Mesenchymal stem cell (in vitro differentiated cells and primary cell): ENCODE data around the gene AIG1.

ENCODE experiments used
- DNase-seq: peaks from one replicate; pipeline ENCODE4 v3.0.0-alpha.2; 2013
- H2AFZ ChIP-seq: one replicate; pipeline ENCODE4 v1.6.1; 2013; ENCODE audit warnings: low read depth, mild to moderate bottlenecking, control low read depth, inconsistent platforms, low read length, moderate library complexity
- H2AK5ac ChIP-seq: 2 replicates; pipeline ENCODE4 v1.6.1; 2013; ENCODE audit warnings: low read length, moderate library complexity, mild to moderate bottlenecking, inconsistent platforms; ENCODE audit not compliant: severe bottlenecking
- H2BK120ac ChIP-seq: one replicate; pipeline ENCODE4 v1.6.1; 2013; ENCODE audit warnings: low read depth, mild to moderate bottlenecking, inconsistent platforms, low read length, moderate library complexity
- H2BK12ac ChIP-seq, 2 experiments: one replicate each; pipeline ENCODE4 v1.6.1; 2013; ENCODE audit warnings: inconsistent platforms in 2 of 2, low read length in 2 of 2, mild to moderate bottlenecking in 2 of 2, moderate library complexity in 2 of 2, control low read depth in 1 of 2
- H2BK15ac ChIP-seq: one replicate; pipeline ENCODE4 v1.6.1; 2013; ENCODE audit warnings: mild to moderate bottlenecking, low read depth, inconsistent platforms; ENCODE audit not compliant: poor library complexity, severe bottlenecking
- H2BK5ac ChIP-seq: 2 replicates; pipeline ENCODE4 v1.6.1; 2013; ENCODE audit warnings: low read depth, mild to moderate bottlenecking, low read length, control low read depth, inconsistent platforms; ENCODE audit not compliant: poor library complexity, severe bottlenecking
- H3K14ac ChIP-seq, 2 experiments: one replicate each; pipeline ENCODE4 v1.6.1; 2013; ENCODE audit warnings: inconsistent platforms in 2 of 2, low read length in 2 of 2, control low read depth in 1 of 2, mild to moderate bottlenecking in 1 of 2, moderate library complexity in 1 of 2
- H3K18ac ChIP-seq, 2 experiments: one replicate each; pipeline ENCODE4 v1.6.1; 2013; ENCODE audit warnings: inconsistent platforms in 2 of 2, low read length in 2 of 2, control low read depth in 1 of 2, low read depth in 1 of 2, mild to moderate bottlenecking in 1 of 2
- H3K23ac ChIP-seq, 2 experiments: one replicate each; pipeline ENCODE4 v1.6.1; 2013; ENCODE audit warnings: inconsistent platforms in 2 of 2, low read length in 2 of 2, mild to moderate bottlenecking in 2 of 2, moderate library complexity in 2 of 2, control low read depth in 1 of 2
- H3K27ac ChIP-seq: 2 replicates; pipeline ENCODE4 v1.5.1; 2013; ENCODE audit warnings: mild to moderate bottlenecking, moderate library complexity, low read length, control low read depth, inconsistent platforms; ENCODE audit not compliant: poor library complexity, severe bottlenecking
- H3K27me3 ChIP-seq, 2 experiments: 2 replicates each; pipeline versions ENCODE4 v1.6.1 to v1.7.0; 2013; ENCODE audit warnings: low read length in 2 of 2, mild to moderate bottlenecking in 2 of 2, moderate library complexity in 2 of 2, control low read depth in 1 of 2, inconsistent platforms in 1 of 2; ENCODE audit not compliant: control insufficient read depth in 1 of 2, insufficient read depth in 1 of 2
- H3K36me3 ChIP-seq, 2 experiments: 2 replicates each; pipeline versions ENCODE4 v1.6.1 to v1.7.0; 2013; ENCODE audit warnings: low read length in 2 of 2, control low read depth in 1 of 2, inconsistent platforms in 1 of 2, low read depth in 1 of 2, mild to moderate bottlenecking in 1 of 2; ENCODE audit not compliant: insufficient read depth in 2 of 2, control insufficient read depth in 1 of 2
- H3K4ac ChIP-seq, 2 experiments: one replicate each; pipeline ENCODE4 v1.6.1; 2013; ENCODE audit warnings: inconsistent platforms in 2 of 2, low read length in 2 of 2, mild to moderate bottlenecking in 2 of 2, moderate library complexity in 2 of 2, control low read depth in 1 of 2, low read depth in 1 of 2
- H3K4me1 ChIP-seq: 2 replicates; pipeline ENCODE4 v1.6.1; 2013; ENCODE audit warnings: low read depth, low read length, control low read depth; ENCODE audit not compliant: control insufficient read depth, insufficient read depth
- H3K4me2 ChIP-seq: 2 replicates; pipeline ENCODE4 v1.6.1; 2013; ENCODE audit warnings: low read length, mild to moderate bottlenecking, inconsistent platforms; ENCODE audit not compliant: poor library complexity, severe bottlenecking
- H3K4me3 ChIP-seq, 2 experiments: 2 replicates each; pipeline versions ENCODE4 v1.5.1 to v1.7.0; 2013; ENCODE audit warnings: low read length in 2 of 2, mild to moderate bottlenecking in 2 of 2, control low read depth in 1 of 2, low read depth in 1 of 2; ENCODE audit not compliant: insufficient read depth in 1 of 2
- H3K79me1 ChIP-seq: replicated peaks from 2 replicates; pipeline ENCODE4 v1.6.1; 2013; ENCODE audit warnings: mild to moderate bottlenecking, control low read depth, low read length, inconsistent platforms; ENCODE audit not compliant: poor library complexity, severe bottlenecking
- H3K9ac ChIP-seq: 2 replicates; pipeline ENCODE4 v1.7.0; 2013; ENCODE audit warnings: mild to moderate bottlenecking, low read length, moderate library complexity
- H3K9me3 ChIP-seq: 2 replicates; pipeline ENCODE4 v1.7.0; 2013; ENCODE audit warnings: mild to moderate bottlenecking, low read length; ENCODE audit not compliant: control insufficient read depth
- H4K8ac ChIP-seq: one replicate; pipeline ENCODE4 v1.6.1; 2013; ENCODE audit warnings: inconsistent platforms, mild to moderate bottlenecking, low read length, moderate library complexity
- H4K91ac ChIP-seq: one replicate; pipeline ENCODE4 v1.6.1; 2013; ENCODE audit warnings: mild to moderate bottlenecking, low read length, inconsistent platforms
- WGBS: methylation state at CpG from one replicate; pipeline ENCODE4 v1.1.7; 2013; ENCODE audit warnings: mixed read lengths; 5-methylcytosine and 5-hydroxymethylcytosine counted together

AIG1 gene

DNA sequence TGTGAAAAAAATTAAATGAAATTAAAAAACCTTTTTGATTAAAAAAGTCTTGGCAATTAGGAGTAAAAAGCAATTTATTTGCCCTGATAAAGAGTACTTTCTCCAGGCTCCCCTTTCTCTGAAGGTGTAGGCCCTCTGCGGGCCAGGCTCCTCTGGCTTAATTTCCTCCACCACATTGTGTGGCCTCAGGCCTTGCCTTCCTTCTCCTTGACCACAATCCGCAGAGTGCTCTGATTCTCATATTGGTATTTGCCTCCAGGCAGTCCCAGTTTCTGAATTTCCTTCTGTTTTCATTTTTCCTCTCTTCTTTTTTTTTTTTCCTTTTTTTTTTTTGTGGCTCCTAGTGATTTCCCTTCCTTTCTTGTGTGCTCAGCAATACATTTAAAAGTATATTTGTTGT, 96.4 kb downstream of the AIG1 start:
- WGBS, result 75% methylated on average over 2 of the region's 2 CpGs
- Histone ChIP-seq H3K4me1 (no peaks in the 10 kb centered on the region), H2BK15ac (no peak overlapping the region)

DNA sequence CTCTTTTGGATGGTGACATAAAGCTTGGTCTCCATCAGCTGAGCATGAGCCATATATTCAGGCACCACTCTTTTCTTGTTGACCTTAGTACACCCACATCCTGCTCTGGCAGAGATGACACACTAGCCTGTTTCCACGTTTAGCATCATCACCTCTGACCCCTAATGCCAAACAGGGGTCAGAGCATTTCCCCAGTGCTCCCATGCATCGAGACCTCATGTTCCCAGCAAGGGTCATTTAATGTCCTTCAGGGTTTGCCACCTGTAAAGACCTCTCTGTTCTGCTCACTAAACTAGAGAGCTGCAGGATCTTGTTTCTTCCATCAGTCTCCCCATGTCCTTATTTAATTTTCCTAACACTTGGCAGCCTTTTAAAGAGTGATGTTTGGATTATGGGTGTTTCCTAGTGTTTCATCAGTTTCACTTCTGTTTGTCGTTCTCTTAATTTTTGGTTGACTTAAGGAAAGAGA, 97.5 kb downstream of the AIG1 start:
- no peak overlapping the region for H2BK120ac ChIP-seq
- H3K27ac ChIP-seq, result no peak overlapping the region
- no peaks in the 10 kb centered on the region for H3K36me3 ChIP-seq
- H3K4me1 ChIP-seq, result no peaks in the 10 kb centered on the region
- H2BK5ac ChIP-seq, result no peak overlapping the region
- peak; percentile 49 for DNase-seq
- H3K27me3 ChIP-seq, result no peaks in the 10 kb centered on the region
- no peak overlapping the region for H3K18ac ChIP-seq
- H3K4me2 ChIP-seq, result no peak overlapping the region
- H4K91ac ChIP-seq, result no peak overlapping the region
- H2AK5ac ChIP-seq, result no peak overlapping the region
- H2BK12ac ChIP-seq, result no peak overlapping the region
- H4K8ac ChIP-seq, result no peak overlapping the region
- H3K79me1 ChIP-seq, result peaks cover 7% of the 10 kb centered on the region
- WGBS, result 35% methylated on average over 3 of the region's 3 CpGs
- no peak overlapping the region for H2BK15ac ChIP-seq
- H3K4ac ChIP-seq, result no peak overlapping the region
- no peak overlapping the region for H3K14ac ChIP-seq
- no peak overlapping the region for H2AFZ ChIP-seq
- H3K9me3 ChIP-seq, result no peaks in the 10 kb centered on the region
- peak overlapping the region in 1 of 2 experiments; percentile 1 for H3K4me3 ChIP-seq
- no peak overlapping the region for H3K23ac ChIP-seq
- H3K9ac ChIP-seq, result peak overlapping the region; percentile 64

More for the DNA sequence above, 96.4 kb downstream of the AIG1 start:
- Histone ChIP-seq H2BK120ac (no peak overlapping the region), H3K27ac (no peak overlapping the region), H3K9ac (peak overlapping the region; percentile 64), H3K27me3 (no peaks in the 10 kb centered on the region), H2AFZ (no peak overlapping the region), H3K4me2 (no peak overlapping the region), H2BK12ac (no peak overlapping the region), H3K4ac (no peak overlapping the region), H3K23ac (no peak overlapping the region), H3K9me3 (no peaks in the 10 kb centered on the region), H2BK5ac (no peak overlapping the region), H3K4me3 (no peak overlapping the region), H3K36me3 (no peaks in the 10 kb centered on the region), H3K18ac (no peak overlapping the region), H3K14ac (no peak overlapping the region), H3K79me1 (peaks cover 7% of the 10 kb centered on the region), H4K8ac (no peak overlapping the region), H4K91ac (no peak overlapping the region), H2AK5ac (no peak overlapping the region)
- DNase-seq, result no peak

DNA sequence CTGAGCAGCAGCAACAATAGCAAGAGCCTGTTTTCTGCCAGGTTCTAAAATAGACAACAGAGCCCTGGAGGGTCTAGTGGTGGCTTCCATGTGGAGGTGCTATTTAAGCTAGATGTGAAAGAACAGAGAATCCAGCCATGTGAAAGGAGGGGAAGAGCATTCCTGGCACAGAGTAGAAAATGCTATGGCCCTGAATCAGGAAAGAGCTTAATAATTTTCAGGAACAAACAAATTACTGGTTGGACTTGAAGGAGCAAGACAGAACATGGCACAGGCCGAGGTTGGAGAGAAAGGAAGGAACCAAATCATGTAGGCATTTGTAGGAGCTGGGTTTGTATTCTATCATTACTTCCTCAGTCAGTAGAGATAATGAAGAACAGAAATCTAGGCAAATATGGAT, 98.3 kb downstream of the AIG1 start:
- Histone ChIP-seq H4K91ac (no peak overlapping the region), H2AK5ac (no peak overlapping the region), H3K14ac (no peak overlapping the region), H4K8ac (no peak overlapping the region), H2AFZ (no peak overlapping the region), H3K27ac (no peak overlapping the region), H3K4me1 (no peaks in the 10 kb centered on the region), H2BK5ac (no peak overlapping the region), H3K23ac (no peak overlapping the region), H2BK15ac (no peak overlapping the region), H3K4ac (no peak overlapping the region), H3K27me3 (no peaks in the 10 kb centered on the region), H3K4me2 (no peak overlapping the region), H3K18ac (no peak overlapping the region), H3K4me3 (no peak overlapping the region), H2BK120ac (no peak overlapping the region), H3K36me3 (no peaks in the 10 kb centered on the region), H3K79me1 (peaks cover 7% of the 10 kb centered on the region), H3K9me3 (no peaks in the 10 kb centered on the region), H3K9ac (peak overlapping the region; percentile 64), H2BK12ac (no peak overlapping the region)
- 100% methylated on average over 1 of the region's 1 CpG for WGBS
- no peak for DNase-seq

DNA sequence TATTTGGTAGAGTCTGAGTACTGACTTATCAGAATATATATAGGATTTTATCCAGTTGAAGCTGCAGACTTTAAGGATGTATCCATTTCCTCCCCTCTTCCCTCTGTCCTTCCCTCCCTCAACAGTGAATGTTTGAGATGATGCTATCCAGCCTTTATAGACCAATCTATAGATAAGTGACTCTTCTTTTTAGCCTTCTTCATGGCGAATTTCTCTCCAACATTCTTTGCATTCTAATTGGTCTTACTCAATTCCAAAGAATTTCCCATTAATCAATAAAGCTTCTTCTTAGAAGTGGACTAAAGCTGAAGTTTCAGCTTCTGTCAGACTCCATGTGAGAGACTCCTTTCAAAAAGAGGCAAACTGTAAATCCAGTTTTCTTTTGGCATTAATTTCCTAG, 99.3 kb downstream of the AIG1 start:
- Histone ChIP-seq H4K91ac (no peak overlapping the region), H2BK5ac (no peak overlapping the region), H2AK5ac (no peak overlapping the region), H3K27ac (no peak overlapping the region), H3K23ac (no peak overlapping the region), H3K9me3 (no peaks in the 10 kb centered on the region), H3K4ac (no peak overlapping the region), H3K14ac (no peak overlapping the region), H2BK12ac (no peak overlapping the region), H3K27me3 (no peaks in the 10 kb centered on the region), H3K18ac (no peak overlapping the region), H3K79me1 (peaks cover 7% of the 10 kb centered on the region), H2AFZ (no peak overlapping the region), H2BK120ac (no peak overlapping the region), H3K9ac (no peak overlapping the region), H3K4me2 (no peak overlapping the region), H4K8ac (no peak overlapping the region), H3K36me3 (no peaks in the 10 kb centered on the region), H3K4me3 (no peak overlapping the region), H3K4me1 (no peaks in the 10 kb centered on the region), H2BK15ac (no peak overlapping the region)
- no peak for DNase-seq
- WGBS, result 3% methylated on average over 1 of the region's 1 CpG
